Activated CD4-positive, alpha-beta T cell treated with anti-CD3 and anti-CD28 coated beads, Interleukin-2, amount 10 ng/mL, durations not matched to agents 7 days and 5 days (primary cell): Measurements from ENCODE around the gene MKLN1. TPM values are rescaled to one million over a fixed set of nuclear protein-coding genes. Genes with fewer than 3 reads are reported as not detected.

Experiments
- CTCF ChIA-PET: fragments of 350-600 bp; sonication (Branson Sonifier 250); formaldehyde crosslinking; loops from one replicate; lab custom pipeline; 2021; ENCODE audit warnings: antibody characterized with exemption; lab: Charles Lee
- POLR2A ChIA-PET: fragments of 350-600 bp; sonication (Branson Sonifier 250); formaldehyde crosslinking; loops from one replicate; lab custom pipeline; 2021; ENCODE audit warnings: antibody characterized with exemption; lab: Charles Lee
- DNase-seq: peaks from one replicate; pipeline ENCODE4 v3.0.0-alpha.2; 2020
- H3K27ac Mint-ChIP-seq: one replicate; pipeline ENCODE4 v1.8.0; 2021; ENCODE audit warnings: mild to moderate bottlenecking, moderate library complexity, mixed read lengths
- H3K27me3 Mint-ChIP-seq: one replicate; pipeline ENCODE4 v1.8.0; 2021; ENCODE audit warnings: mixed read lengths
- H3K36me3 Mint-ChIP-seq: one replicate; pipeline ENCODE4 v1.8.0; 2021; ENCODE audit warnings: low read depth, mixed read lengths
- H3K4me1 Mint-ChIP-seq: one replicate; pipeline ENCODE4 v1.8.0; 2021; ENCODE audit warnings: mixed read lengths
- H3K4me3 Mint-ChIP-seq: one replicate; pipeline ENCODE4 v1.8.0; 2021; ENCODE audit warnings: mild to moderate bottlenecking, moderate library complexity, mixed read lengths
- H3K9me3 Mint-ChIP-seq: one replicate; pipeline ENCODE4 v1.8.0; 2021; ENCODE audit warnings: mixed read lengths
- total RNA-seq, 2 experiments: library from RNA; stranded (reverse); gene quantifications; one replicate each; pipeline ENCODE4 v1.2.3, GENCODE V29; 2021

The MKLN1 gene
- total RNA-seq, 2 experiments from 2014 or later, result 36.8 to 40.1 TPM

DNA sequence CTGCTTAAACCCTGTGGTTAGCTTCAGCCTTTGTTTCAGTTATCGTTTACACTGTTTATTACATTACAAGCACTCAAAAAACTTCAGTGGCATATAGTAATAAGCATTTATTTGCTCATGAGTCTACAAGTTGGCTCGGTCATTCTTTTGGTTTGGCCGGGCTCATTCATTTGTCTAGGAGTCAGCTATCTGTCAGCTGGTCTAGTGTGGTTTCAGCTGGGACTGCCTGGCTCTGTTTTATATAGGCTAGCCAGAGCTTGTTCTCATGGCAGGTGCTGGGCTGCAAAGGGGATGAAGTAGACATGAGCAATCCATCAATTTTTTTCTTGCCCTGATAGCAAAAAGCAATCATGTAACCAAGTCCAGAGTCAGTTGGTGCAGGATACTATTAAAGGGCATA lies 103.6 kb downstream of the MKLN1 start:
- H3K4me1 Mint-ChIP-seq, result no peaks in the 10 kb centered on the region
- POLR2A ChIA-PET, result interaction anchor here (0.6 kb wide), 1 partner anchor 24 kb away, joined by 3 read pairs; no protein-coding TSS in a partner anchor
- H3K27ac Mint-ChIP-seq, result no peak overlapping the region
- DNase-seq, result no peak
- H3K27me3 Mint-ChIP-seq, result no peaks in the 10 kb centered on the region
- H3K4me3 Mint-ChIP-seq, result no peak overlapping the region
- no peaks in the 10 kb centered on the region for H3K9me3 Mint-ChIP-seq
- peaks cover 19% of the 10 kb centered on the region for H3K36me3 Mint-ChIP-seq
- CTCF ChIA-PET, result no interaction called here

DNA sequence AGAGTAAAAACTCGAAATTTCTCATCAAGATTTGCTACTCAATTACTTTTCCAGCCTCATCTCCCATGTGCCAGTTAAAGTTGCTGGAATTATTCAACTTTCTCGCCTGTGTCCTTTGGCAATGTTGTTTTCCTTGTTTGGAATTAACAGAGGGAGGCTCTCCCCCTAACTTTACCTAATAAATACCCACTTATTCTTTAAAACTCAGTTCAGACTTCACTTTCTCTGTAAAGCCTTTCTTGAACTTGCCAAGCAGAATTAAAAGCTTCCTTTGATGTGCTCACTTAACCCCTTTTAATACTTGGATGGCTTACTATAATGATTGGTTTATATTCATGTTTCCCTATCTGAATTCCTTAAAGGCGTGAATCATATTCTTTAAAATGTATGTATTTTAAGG lies 104.1 kb downstream of the MKLN1 start:
- no peak for DNase-seq
- Mint-ChIP-seq H3K4me1 (no peaks in the 10 kb centered on the region), H3K4me3 (no peak overlapping the region), H3K27ac (no peak overlapping the region), H3K9me3 (no peaks in the 10 kb centered on the region), H3K27me3 (no peaks in the 10 kb centered on the region), H3K36me3 (peaks cover 19% of the 10 kb centered on the region)
- ChIA-PET CTCF (no interaction called here), POLR2A (interaction anchor here (0.5 to 0.6 kb wide), 2 partner anchors 15 to 25 kb away, joined by 3 to 7 read pairs; no protein-coding TSS in a partner anchor)

DNA sequence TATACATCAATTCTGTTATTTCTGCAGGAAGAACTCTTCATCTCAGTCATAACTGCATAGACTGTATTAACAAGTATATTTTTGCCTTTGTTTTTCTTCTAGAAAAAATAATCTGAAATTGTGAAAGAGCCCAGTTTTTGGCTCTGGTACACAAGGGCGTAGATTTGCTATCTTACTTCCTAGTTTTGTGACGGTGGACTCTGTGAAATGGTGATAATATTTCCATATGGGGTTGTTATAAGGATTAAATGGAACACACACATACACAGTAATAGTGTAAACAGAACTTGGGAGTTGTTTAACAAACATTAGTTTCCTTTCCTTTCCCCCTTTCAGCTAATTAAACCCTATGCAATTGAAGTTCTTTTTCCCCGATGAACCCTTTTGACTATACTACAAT lies 108.7 kb downstream of the MKLN1 start:
- ChIA-PET POLR2A (no interaction called here), CTCF (no interaction called here)
- DNase-seq, result no peak
- peaks cover 42% of the 10 kb centered on the region for H3K36me3 Mint-ChIP-seq
- no peaks in the 10 kb centered on the region for H3K27me3 Mint-ChIP-seq
- H3K4me3 Mint-ChIP-seq, result no peak overlapping the region
- H3K27ac Mint-ChIP-seq, result no peak overlapping the region
- H3K4me1 Mint-ChIP-seq, result no peaks in the 10 kb centered on the region
- peaks cover 7% of the 10 kb centered on the region for H3K9me3 Mint-ChIP-seq

DNA sequence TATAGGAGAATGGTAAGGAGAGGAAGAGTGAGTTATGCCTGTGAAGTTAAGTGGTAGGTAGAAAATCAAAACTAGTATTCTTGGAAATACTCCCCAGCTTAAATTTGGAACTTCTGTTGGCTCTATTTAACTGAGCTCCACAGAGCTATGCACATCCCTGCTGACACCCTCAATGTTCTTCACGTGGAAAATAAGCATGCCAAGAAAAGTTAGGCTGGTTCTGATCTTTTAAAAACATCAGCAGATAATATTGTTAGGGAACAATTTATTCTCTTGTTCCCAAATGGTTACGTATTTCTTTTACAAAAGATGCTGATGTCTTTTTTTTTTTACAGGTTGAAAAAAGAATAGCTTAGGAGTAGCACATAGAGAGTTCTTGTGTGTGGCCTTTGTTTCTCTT lies 111.3 kb downstream of the MKLN1 start:
- Mint-ChIP-seq H3K36me3 (peaks cover 43% of the 10 kb centered on the region), H3K27ac (no peak overlapping the region), H3K4me3 (no peak overlapping the region), H3K27me3 (no peaks in the 10 kb centered on the region), H3K9me3 (peaks cover 7% of the 10 kb centered on the region), H3K4me1 (no peaks in the 10 kb centered on the region)
- ChIA-PET CTCF (interaction anchor here (1.0 to 1.5 kb wide), 4 partner anchors 9 to 16 kb away, joined by 3 to 4 read pairs (median 4); no protein-coding TSS in a partner anchor), POLR2A (no interaction called here)
- no peak for DNase-seq

DNA sequence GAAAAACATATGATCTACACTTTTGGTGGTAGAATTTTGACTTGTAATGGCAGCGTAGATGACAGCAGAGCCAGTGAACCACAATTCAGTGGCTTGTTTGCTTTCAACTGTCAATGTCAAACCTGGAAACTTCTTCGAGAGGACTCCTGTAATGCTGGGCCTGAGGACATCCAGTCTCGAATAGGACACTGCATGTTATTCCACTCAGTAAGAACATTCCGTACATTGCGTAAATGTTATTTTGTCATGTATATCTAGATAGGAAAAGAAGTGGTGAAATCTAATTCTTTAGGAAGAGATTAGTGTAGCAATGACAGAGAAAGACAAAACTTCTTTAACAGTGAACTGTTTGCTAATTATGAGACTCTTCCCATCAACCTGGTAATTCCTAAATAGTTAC lies 115.8 kb downstream of the MKLN1 start:
- Mint-ChIP-seq H3K4me3 (no peak overlapping the region), H3K27ac (no peak overlapping the region), H3K4me1 (no peaks in the 10 kb centered on the region), H3K9me3 (peaks cover 7% of the 10 kb centered on the region), H3K36me3 (peaks cover 36% of the 10 kb centered on the region), H3K27me3 (no peaks in the 10 kb centered on the region)
- POLR2A ChIA-PET, result no interaction called here
- DNase-seq, result no peak
- CTCF ChIA-PET, result no interaction called here

DNA sequence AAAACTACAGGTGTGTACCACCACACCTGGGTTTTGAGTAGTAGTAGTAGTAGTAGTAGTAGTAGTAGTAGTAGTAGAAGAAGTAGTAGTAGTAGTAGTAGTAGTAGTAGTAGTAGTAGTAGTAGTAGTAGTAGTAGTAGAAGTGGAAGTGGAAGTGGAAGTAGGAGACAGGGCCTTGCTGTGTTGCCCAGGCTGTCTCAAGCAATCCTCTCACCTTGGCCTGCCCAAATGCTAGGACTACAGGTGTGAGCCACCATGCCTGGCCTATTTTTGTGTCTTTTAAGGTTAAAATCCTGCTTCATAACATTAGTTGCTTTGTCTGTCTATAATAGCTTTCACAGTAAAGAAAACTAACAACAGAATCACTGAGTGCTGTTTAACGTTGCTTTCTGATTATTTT lies 117.0 kb downstream of the MKLN1 start:
- POLR2A ChIA-PET, result no interaction called here
- H3K9me3 Mint-ChIP-seq, result peaks cover 7% of the 10 kb centered on the region
- no peak overlapping the region for H3K4me3 Mint-ChIP-seq
- CTCF ChIA-PET, result interaction anchor here (0.5 to 0.8 kb wide), 2 partner anchors 44 to 193 kb away, joined by 3 to 4 read pairs; no protein-coding TSS in a partner anchor
- peaks cover 32% of the 10 kb centered on the region for H3K36me3 Mint-ChIP-seq
- H3K27me3 Mint-ChIP-seq, result no peaks in the 10 kb centered on the region
- no peak for DNase-seq
- H3K4me1 Mint-ChIP-seq, result no peaks in the 10 kb centered on the region
- H3K27ac Mint-ChIP-seq, result no peak overlapping the region

DNA sequence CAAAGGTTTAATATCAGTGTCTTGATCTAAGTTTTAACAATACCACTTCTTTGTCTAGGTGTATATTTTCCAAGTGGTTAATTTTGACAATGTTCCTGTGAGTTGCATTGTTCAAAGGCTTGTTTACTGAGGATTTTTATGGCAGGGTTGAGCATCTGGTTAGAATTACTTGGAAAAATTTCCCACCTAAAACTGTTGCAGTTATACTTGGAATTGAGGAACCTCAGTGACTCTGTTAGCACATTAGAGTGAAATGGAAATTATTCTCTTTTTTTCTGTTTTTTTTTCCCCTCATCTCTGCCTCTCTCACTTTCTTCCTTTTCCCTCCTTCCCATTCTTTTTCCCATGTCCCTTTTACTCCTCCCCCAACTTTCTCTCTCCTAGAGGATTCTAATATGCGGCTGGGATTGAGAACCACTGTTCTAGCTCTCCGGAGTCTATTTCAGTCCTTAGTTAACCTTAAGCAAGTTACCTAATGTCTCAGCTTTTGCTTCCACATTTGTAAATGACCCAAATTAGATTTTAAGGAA lies 121.8 kb downstream of the MKLN1 start:
- ChIA-PET POLR2A (no interaction called here), CTCF (interaction anchor here (0.6 kb wide), 1 partner anchor 419 kb away, joined by 4 read pairs; no protein-coding TSS in a partner anchor)
- Mint-ChIP-seq H3K4me3 (no peak overlapping the region), H3K27me3 (no peaks in the 10 kb centered on the region), H3K9me3 (no peaks in the 10 kb centered on the region), H3K27ac (no peak overlapping the region), H3K36me3 (peaks cover 16% of the 10 kb centered on the region), H3K4me1 (no peaks in the 10 kb centered on the region)
- no peak for DNase-seq

DNA sequence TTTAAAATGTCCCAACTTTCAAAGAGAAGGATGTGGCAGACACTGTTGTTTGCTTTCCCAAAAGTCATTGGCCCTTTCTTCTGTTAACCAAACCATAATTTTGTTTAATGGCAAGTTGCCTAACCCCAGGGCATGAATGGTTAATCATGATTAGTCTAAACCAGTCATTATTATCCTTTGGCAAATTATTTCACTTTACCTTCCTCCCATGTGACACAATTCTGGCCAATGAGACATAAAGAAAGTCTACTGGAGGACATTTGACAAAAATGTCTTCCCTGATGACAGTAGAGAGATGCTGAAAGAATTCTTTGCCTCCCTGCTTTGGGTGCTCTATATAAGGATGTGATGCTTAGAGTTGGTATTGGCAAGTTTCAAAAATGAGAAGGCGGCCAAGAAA lies 126.8 kb downstream of the MKLN1 start:
- ChIA-PET CTCF (interaction anchor here (0.9 to 2.0 kb wide), 3 partner anchors 15 to 558 kb away, joined by 3 to 4 read pairs (median 4); no protein-coding TSS in a partner anchor), POLR2A (no interaction called here)
- no peak overlapping the region for H3K27ac Mint-ChIP-seq
- H3K36me3 Mint-ChIP-seq, result peaks cover 19% of the 10 kb centered on the region
- DNase-seq, result no peak
- no peaks in the 10 kb centered on the region for H3K9me3 Mint-ChIP-seq
- H3K4me3 Mint-ChIP-seq, result no peak overlapping the region
- no peaks in the 10 kb centered on the region for H3K4me1 Mint-ChIP-seq
- no peaks in the 10 kb centered on the region for H3K27me3 Mint-ChIP-seq

DNA sequence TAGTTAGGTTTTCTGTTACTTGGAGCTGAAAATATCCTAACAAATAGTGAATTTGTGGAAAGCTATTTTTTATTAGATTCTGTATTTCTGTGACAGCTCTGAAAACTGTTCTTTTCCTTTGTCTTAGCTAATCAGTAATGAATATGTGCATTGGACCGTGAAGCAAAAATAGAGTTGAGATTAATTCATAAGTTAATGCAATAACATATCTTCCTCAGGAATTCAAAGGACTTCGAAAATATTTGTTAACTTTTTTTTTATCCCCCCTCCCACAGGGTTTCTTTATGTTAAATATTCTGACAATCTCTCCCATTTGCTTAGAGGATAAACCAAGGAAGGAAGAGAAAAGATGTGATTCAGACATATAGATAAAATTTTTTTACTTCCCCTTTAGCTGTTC lies 127.3 kb downstream of the MKLN1 start:
- no peaks in the 10 kb centered on the region for H3K9me3 Mint-ChIP-seq
- H3K4me3 Mint-ChIP-seq, result no peak overlapping the region
- peaks cover 16% of the 10 kb centered on the region for H3K36me3 Mint-ChIP-seq
- H3K27ac Mint-ChIP-seq, result no peak overlapping the region
- H3K27me3 Mint-ChIP-seq, result no peaks in the 10 kb centered on the region
- ChIA-PET CTCF (interaction anchor here (0.9 to 2.0 kb wide), 3 partner anchors 16 to 558 kb away, joined by 3 to 4 read pairs (median 4); no protein-coding TSS in a partner anchor), POLR2A (no interaction called here)
- no peaks in the 10 kb centered on the region for H3K4me1 Mint-ChIP-seq
- no peak for DNase-seq

DNA sequence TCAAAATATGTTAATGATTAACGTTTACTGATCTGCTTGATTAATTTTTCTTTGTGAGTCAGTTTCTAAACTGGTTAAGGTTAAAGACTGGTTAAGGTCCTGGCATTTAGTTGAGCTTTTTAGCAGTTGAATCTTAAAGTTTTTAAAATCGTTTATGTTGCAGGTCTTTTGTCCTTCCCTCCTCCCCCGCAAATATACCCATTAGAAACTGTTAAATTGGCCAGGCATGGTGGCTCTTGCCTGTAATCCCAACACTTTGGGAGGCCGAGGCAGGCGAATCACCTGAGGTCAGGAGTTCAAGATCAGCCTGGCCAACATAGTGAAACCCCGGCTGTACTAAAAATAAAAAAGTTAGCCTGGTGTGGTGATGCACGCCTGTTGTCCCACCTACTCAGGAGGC lies 127.9 kb downstream of the MKLN1 start:
- CTCF ChIA-PET, result interaction anchor here (1.0 to 2.0 kb wide), 2 partner anchors 16 to 559 kb away, joined by 4 read pairs; no protein-coding TSS in a partner anchor
- POLR2A ChIA-PET, result no interaction called here
- no peak overlapping the region for H3K4me3 Mint-ChIP-seq
- no peak for DNase-seq
- no peak overlapping the region for H3K27ac Mint-ChIP-seq
- no peaks in the 10 kb centered on the region for H3K4me1 Mint-ChIP-seq
- H3K36me3 Mint-ChIP-seq, result peaks cover 15% of the 10 kb centered on the region
- H3K27me3 Mint-ChIP-seq, result no peaks in the 10 kb centered on the region
- no peaks in the 10 kb centered on the region for H3K9me3 Mint-ChIP-seq

DNA sequence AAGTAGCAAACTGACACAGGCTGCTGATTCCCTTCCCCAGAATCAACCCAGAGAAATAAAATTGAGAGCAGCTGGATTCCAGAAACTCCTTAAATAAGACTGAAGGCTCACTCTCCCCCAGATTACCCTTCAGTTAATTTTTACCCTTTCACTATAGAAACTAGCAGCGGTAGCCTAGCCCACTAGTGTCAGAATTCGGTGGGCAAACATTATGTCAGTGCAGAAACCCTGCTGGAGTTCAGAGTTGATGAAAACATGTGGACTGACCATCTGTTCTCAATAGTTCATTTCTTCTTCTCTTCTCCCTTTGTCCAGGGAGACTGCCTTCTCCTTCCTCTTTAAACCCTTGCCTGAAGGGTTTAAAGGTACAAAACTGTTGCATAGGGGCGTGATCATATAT lies 128.7 kb downstream of the MKLN1 start:
- no peaks in the 10 kb centered on the region for H3K9me3 Mint-ChIP-seq
- ChIA-PET POLR2A (no interaction called here), CTCF (no interaction called here)
- peaks cover 14% of the 10 kb centered on the region for H3K36me3 Mint-ChIP-seq
- H3K27ac Mint-ChIP-seq, result no peak overlapping the region
- H3K27me3 Mint-ChIP-seq, result no peaks in the 10 kb centered on the region
- no peak for DNase-seq
- no peaks in the 10 kb centered on the region for H3K4me1 Mint-ChIP-seq
- H3K4me3 Mint-ChIP-seq, result no peak overlapping the region

DNA sequence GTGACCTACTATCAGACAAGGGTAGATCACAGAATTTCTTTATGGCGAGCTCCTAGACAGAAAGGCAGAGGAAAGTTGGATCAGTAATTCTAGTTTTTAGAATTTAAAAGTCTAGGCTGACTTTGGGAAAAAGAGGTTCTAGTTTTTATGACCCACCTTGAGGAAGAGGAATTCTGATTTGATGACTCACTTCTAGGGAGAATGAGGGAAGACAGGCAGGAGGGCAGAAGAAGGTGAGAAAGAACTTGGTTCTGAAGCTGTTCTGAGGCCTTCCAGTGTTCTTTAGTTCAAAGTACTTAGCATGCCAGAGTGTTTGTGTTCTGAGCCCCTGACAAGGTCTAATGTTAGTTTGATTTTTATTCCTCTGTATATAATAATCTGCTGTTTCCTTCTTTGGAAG lies 131.6 kb downstream of the MKLN1 start:
- POLR2A ChIA-PET, result no interaction called here
- H3K36me3 Mint-ChIP-seq, result peaks cover 20% of the 10 kb centered on the region

DNA sequence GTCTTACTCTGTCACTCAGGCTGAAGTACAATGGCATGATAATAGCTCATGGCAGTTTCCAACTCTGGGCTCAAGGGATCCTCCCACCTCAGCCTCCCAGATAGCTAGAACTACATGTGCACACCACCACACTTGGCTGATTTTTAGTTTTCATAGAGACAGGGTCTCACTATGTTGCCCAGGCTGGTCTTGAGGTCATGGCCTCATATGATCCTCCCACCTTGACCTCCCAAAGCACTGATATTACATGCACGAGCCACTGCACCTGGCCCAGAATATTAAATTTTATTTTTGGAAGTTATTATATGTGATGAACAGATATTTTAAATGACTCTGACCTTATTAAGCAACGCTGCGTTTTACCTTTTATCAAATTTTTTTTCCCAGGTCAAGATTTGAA lies 134.4 kb downstream of the MKLN1 start:
- H3K4me3 Mint-ChIP-seq, result no peak overlapping the region
- CTCF ChIA-PET, result no interaction called here
- H3K9me3 Mint-ChIP-seq, result no peaks in the 10 kb centered on the region
- H3K27me3 Mint-ChIP-seq, result no peaks in the 10 kb centered on the region
- H3K4me1 Mint-ChIP-seq, result no peaks in the 10 kb centered on the region
- H3K36me3 Mint-ChIP-seq, result peaks cover 18% of the 10 kb centered on the region
- POLR2A ChIA-PET, result no interaction called here
- no peak overlapping the region for H3K27ac Mint-ChIP-seq
- DNase-seq, result no peak

More for the DNA sequence above, 131.6 kb downstream of the MKLN1 start:
- no peak overlapping the region for H3K4me3 Mint-ChIP-seq
- H3K9me3 Mint-ChIP-seq, result no peaks in the 10 kb centered on the region
- CTCF ChIA-PET, result interaction anchor here (0.7 to 1.0 kb wide), 2 partner anchors 31 to 54 kb away, joined by 3 to 4 read pairs; no protein-coding TSS in a partner anchor
- H3K4me1 Mint-ChIP-seq, result no peaks in the 10 kb centered on the region
- H3K27ac Mint-ChIP-seq, result no peak overlapping the region
- H3K27me3 Mint-ChIP-seq, result no peaks in the 10 kb centered on the region
- DNase-seq, result no peak
